ENCODE results near the gene PPM1A.

DNA sequence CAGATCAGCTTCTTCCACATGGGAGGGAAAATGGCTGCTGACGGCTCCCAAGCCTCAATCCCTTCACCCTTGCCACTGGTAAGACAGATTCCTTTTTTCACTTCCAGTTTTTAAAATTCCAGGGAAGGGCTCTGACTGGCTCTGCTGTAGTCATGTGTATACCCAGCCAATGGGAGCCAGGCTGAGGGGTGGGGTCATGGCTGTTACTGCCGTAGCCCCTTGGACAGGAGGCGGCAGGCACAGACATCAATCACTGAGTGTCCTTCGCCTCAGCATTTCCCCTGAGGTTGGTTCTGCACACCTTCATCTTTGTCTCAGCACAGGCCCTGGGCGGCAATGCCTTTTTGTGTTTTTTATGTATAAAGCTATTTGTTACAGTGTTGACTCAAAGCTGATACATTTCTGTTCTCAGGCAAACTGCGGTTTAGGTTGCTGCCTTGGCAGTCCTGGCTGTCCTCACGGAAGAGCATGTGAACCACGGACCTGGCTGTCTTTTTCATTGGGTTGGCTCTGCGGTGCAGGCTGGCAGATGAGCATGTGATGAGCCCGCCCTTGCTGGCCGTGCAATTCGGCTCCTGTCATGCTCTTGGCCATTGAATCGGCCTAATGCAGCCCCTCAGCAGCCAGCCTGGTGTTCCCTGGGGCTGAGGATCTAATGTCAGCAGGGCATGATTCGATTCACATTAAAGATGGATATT is 74.3 kb downstream of the PPM1A start:
- TF ChIP-seq, protein P1, sequence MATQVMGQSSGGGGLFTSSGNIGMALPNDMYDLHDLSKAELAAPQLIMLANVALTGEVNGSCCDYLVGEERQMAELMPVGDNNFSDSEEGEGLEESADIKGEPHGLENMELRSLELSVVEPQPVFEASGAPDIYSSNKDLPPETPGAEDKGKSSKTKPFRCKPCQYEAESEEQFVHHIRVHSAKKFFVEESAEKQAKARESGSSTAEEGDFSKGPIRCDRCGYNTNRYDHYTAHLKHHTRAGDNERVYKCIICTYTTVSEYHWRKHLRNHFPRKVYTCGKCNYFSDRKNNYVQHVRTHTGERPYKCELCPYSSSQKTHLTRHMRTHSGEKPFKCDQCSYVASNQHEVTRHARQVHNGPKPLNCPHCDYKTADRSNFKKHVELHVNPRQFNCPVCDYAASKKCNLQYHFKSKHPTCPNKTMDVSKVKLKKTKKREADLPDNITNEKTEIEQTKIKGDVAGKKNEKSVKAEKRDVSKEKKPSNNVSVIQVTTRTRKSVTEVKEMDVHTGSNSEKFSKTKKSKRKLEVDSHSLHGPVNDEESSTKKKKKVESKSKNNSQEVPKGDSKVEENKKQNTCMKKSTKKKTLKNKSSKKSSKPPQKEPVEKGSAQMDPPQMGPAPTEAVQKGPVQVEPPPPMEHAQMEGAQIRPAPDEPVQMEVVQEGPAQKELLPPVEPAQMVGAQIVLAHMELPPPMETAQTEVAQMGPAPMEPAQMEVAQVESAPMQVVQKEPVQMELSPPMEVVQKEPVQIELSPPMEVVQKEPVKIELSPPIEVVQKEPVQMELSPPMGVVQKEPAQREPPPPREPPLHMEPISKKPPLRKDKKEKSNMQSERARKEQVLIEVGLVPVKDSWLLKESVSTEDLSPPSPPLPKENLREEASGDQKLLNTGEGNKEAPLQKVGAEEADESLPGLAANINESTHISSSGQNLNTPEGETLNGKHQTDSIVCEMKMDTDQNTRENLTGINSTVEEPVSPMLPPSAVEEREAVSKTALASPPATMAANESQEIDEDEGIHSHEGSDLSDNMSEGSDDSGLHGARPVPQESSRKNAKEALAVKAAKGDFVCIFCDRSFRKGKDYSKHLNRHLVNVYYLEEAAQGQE (IDR thresholded peaks at IDR 0.05; ENCODE audit: insufficient read depth in 1 of 2, low read depth in 2 of 2, low read length in 1 of 2), result no peak
- TF ChIP-seq, protein P2, sequence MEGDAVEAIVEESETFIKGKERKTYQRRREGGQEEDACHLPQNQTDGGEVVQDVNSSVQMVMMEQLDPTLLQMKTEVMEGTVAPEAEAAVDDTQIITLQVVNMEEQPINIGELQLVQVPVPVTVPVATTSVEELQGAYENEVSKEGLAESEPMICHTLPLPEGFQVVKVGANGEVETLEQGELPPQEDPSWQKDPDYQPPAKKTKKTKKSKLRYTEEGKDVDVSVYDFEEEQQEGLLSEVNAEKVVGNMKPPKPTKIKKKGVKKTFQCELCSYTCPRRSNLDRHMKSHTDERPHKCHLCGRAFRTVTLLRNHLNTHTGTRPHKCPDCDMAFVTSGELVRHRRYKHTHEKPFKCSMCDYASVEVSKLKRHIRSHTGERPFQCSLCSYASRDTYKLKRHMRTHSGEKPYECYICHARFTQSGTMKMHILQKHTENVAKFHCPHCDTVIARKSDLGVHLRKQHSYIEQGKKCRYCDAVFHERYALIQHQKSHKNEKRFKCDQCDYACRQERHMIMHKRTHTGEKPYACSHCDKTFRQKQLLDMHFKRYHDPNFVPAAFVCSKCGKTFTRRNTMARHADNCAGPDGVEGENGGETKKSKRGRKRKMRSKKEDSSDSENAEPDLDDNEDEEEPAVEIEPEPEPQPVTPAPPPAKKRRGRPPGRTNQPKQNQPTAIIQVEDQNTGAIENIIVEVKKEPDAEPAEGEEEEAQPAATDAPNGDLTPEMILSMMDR (IDR thresholded peaks at IDR 0.05), result no peak
- TF ChIP-seq POLR2AphosphoS5 (IDR thresholded peaks at IDR 0.05; ENCODE audit: low read depth, low read length) (no peak), SIN3A (IDR thresholded peaks at IDR 0.05; ENCODE audit: borderline replicate concordance, insufficient read depth, low read depth, low read length) (no peak), TCF7L2 (IDR thresholded peaks at IDR 0.05; ENCODE audit: low read depth, low read length) (no peak)

Data from Panc1 (cell line).